Testis (tissue), 2 donors: Measurements from ENCODE around the gene PDP2.

ENCODE experiments used
- CTCF ChIP-seq, 3 experiments: fragments of 450-650 bp in 2 of 3; fragments of 200-600 bp in 1 of 3; sonication (generic) in 1 of 3; IDR thresholded peaks; one replicate each; pipeline ENCODE4 v1.5.1; 2016 to 2019; ENCODE audit warnings: antibody characterized with exemption in 3 of 3, mild to moderate bottlenecking in 2 of 3, moderate library complexity in 1 of 3
- POLR2A ChIP-seq: fragments of 450-650 bp; IDR thresholded peaks from one replicate; pipeline ENCODE4 v1.6.1; 2017; ENCODE audit warnings: antibody characterized with exemption, mild to moderate bottlenecking, moderate library complexity

GRCh38 chr16:66939366-66939765, 59.1 kb downstream of the PDP2 start:
- TF ChIP-seq CTCF (IDR thresholded peaks at IDR 0.05), result no peak
- no peak for TF ChIP-seq POLR2A
